Fibroblast of the aortic adventitia (primary cell): ENCODE results near the gene CEBPA. TPM values are rescaled to one million over a fixed set of nuclear protein-coding genes. Genes with fewer than 3 reads are reported as not detected.

Experiments
- DNase-seq: peaks from one replicate; pipeline ENCODE4 v3.0.0-alpha.2; 2010; ENCODE audit warnings: low read depth
- H3K4me3 ChIP-seq: 2 replicates; pipeline ENCODE4 v1.5.1; 2011; ENCODE audit warnings: low read depth, mild to moderate bottlenecking, control low read depth, low read length, moderate library complexity
- total RNA-seq: library from RNA; depleted of rRNA; stranded (reverse); fragments of >200 nt; gene quantifications from 2 replicates; pipeline ENCODE4 v1.2.3, GENCODE V29; 2012; ENCODE audit warnings: low replicate concordance
- TF ChIP-seq, protein P1 (sequence below): IDR thresholded peaks from 2 replicates; pipeline ENCODE4 v1.5.1; 2011; ENCODE audit warnings: mild to moderate bottlenecking, low read length, control low read depth, inconsistent platforms; ENCODE audit not compliant: insufficient read depth

The CEBPA gene
- total RNA-seq, 1 donor: 0.18 TPM

DNA sequence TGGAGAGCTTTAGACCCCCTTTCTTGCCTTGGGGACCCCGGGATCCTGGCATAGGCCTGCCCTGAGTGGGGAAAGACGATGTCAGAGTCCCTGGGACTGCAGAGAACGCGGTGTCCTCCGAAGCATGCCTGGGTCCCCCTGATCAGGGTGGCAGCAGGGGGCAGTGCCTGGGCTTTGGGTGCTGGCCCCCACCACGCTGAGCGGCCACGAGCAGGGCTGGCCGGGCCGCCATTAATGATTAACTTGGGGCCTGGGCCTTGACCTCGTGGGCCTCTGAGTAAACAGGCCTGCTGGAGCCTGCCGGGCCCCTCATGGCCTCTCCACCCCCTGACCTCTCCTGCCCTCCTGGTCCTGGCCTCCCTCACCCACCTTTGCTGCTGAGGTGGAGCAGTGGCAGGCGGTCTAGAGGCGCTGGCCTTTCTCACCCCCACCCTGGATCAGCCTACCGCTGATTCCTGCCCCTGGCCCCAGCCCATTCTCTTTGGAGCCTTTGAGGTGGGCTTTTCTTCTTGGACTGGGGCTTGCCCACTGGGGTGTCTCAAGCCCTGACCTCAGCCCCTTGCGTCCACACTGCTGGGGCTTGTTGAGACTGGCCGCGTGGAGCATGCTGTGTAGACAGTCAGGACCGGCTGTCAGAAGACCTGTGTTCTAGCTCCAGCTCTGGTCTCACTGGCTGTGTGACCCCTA, 26.3 kb downstream of the CEBPA start:
- DNase-seq: no peak
- TF ChIP-seq, protein P1, sequence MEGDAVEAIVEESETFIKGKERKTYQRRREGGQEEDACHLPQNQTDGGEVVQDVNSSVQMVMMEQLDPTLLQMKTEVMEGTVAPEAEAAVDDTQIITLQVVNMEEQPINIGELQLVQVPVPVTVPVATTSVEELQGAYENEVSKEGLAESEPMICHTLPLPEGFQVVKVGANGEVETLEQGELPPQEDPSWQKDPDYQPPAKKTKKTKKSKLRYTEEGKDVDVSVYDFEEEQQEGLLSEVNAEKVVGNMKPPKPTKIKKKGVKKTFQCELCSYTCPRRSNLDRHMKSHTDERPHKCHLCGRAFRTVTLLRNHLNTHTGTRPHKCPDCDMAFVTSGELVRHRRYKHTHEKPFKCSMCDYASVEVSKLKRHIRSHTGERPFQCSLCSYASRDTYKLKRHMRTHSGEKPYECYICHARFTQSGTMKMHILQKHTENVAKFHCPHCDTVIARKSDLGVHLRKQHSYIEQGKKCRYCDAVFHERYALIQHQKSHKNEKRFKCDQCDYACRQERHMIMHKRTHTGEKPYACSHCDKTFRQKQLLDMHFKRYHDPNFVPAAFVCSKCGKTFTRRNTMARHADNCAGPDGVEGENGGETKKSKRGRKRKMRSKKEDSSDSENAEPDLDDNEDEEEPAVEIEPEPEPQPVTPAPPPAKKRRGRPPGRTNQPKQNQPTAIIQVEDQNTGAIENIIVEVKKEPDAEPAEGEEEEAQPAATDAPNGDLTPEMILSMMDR: no peak
- H3K4me3 ChIP-seq: no peak overlapping the region

DNA sequence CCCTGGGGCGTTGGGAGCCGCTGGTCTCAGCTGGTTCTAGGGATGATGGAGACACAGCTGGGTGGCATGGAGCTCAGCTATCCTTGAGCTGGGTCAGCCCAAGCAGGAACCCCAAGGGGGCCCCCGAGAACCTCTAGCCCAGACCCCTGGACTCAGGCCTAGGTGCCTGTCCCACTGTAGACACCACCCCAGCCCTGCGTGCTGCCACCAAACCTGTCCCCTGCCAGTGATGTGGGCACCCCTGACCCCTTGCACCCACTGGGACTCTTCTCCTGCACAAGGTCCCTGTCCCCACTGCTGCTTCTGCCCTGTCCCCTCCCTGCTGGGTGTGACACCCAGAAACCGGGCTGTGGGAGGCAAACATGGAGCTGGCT, 26.8 kb downstream of the CEBPA start:
- H3K4me3 ChIP-seq: no peak overlapping the region
- DNase-seq: no peak
- TF ChIP-seq, protein P1: no peak

- TF ChIP-seq, protein P1: no peak
- no peak overlapping the region for H3K4me3 ChIP-seq
- DNase-seq: no peak
These were observed 27.4 kb downstream of the CEBPA start for GRCh38 chr19:33274663-33275558.

- TF ChIP-seq, protein P1: no peak
These were observed 28.3 kb downstream of the CEBPA start for GRCh38 chr19:33273881-33274662.

GRCh38 chr19:33273065-33273736, 29.1 kb downstream of the CEBPA start:
- DNase-seq: peak; percentile 4
- no peak overlapping the region for H3K4me3 ChIP-seq
- TF ChIP-seq, protein P1: no peak

More at GRCh38 chr19:33273881-33274662, 28.3 kb downstream of the CEBPA start:
- no peak overlapping the region for H3K4me3 ChIP-seq
- peak; percentile 94 for DNase-seq
